HEK293 (cell line): ENCODE measurements around the gene SLC35F4.

Source experiments
- CTCF ChIA-PET: fragments of 350-600 bp; formaldehyde crosslinking; extraction: SDS; loops from one replicate; lab custom pipeline; 2021; ENCODE audit warnings: antibody characterized with exemption; lab: Yijun Ruan, JAX
- POLR2A ChIA-PET: fragments of 300-600 bp; formaldehyde crosslinking; extraction: SDS; loops from one replicate; lab custom pipeline; 2020; ENCODE audit warnings: antibody characterized with exemption, inconsistent platforms; lab: Yijun Ruan, JAX
- H3K27ac ChIP-seq: fragments of 200-500 bp; sonication (Bioruptor generic); 2 replicates; pipeline ENCODE4 v1.5.1; 2014; ENCODE audit warnings: low read depth, low read length, control low read depth, inconsistent platforms; ENCODE audit errors: extremely low read depth
- H3K36me3 ChIP-seq, 2 experiments: fragments of 200-500 bp in 1 of 2; sonication (Bioruptor generic) in 1 of 2; 1 replicate in 1 of 2; 2 replicates in 1 of 2; pipeline ENCODE4 v1.5.1; 2014 to 2017; ENCODE audit warnings: inconsistent platforms in 2 of 2, low read length in 2 of 2; ENCODE audit not compliant: control insufficient read depth in 2 of 2, insufficient read depth in 1 of 2
- H3K4me1 ChIP-seq: fragments of 200-500 bp; sonication (Bioruptor generic); 2 replicates; pipeline ENCODE4 v1.5.1; 2014; ENCODE audit warnings: mild to moderate bottlenecking, low read length, inconsistent platforms; ENCODE audit not compliant: control insufficient read depth, insufficient read depth
- H3K4me3 ChIP-seq: 2 replicates; pipeline ENCODE4 v1.5.1; 2011; ENCODE audit warnings: low read depth, mild to moderate bottlenecking, control low read depth, low read length, moderate library complexity
- H3K9me3 ChIP-seq: fragments of 200-500 bp; sonication (Bioruptor generic); 2 replicates; pipeline ENCODE4 v1.5.1; 2014; ENCODE audit warnings: low read depth, low read length, inconsistent platforms; ENCODE audit not compliant: control insufficient read depth, insufficient read depth
- CTCF ChIP-seq: fragments of 450-650 bp; formaldehyde crosslinking; IDR thresholded peaks from 2 replicates; pipeline ENCODE4 v1.5.1; 2016; ENCODE audit warnings: missing biosample characterization, missing genetic modification characterization
- GLI2 ChIP-seq: fragments of 450-650 bp; formaldehyde crosslinking; IDR thresholded peaks from 2 replicates; pipeline ENCODE4; 2017; ENCODE audit warnings: missing biosample characterization, missing genetic modification characterization, low read depth, borderline replicate concordance
- REST ChIP-seq: fragments of 450-650 bp; formaldehyde crosslinking; IDR thresholded peaks from 2 replicates; pipeline ENCODE4 v1.5.1; 2016; ENCODE audit warnings: missing biosample characterization, missing genetic modification characterization
- SP2 ChIP-seq: fragments of 450-650 bp; formaldehyde crosslinking; IDR thresholded peaks from 2 replicates; pipeline ENCODE4 v1.5.1; 2016; ENCODE audit warnings: missing biosample characterization, missing genetic modification characterization
- ZBTB10 ChIP-seq: fragments of 450-650 bp; formaldehyde crosslinking; IDR thresholded peaks from 2 replicates; pipeline ENCODE4 v1.5.1; 2016; ENCODE audit warnings: missing biosample characterization, missing genetic modification characterization
- ZBTB20 ChIP-seq: fragments of 450-650 bp; formaldehyde crosslinking; IDR thresholded peaks from 2 replicates; pipeline ENCODE4 v1.5.1; 2016; ENCODE audit warnings: missing biosample characterization, missing genetic modification characterization
- ZFP69B ChIP-seq: fragments of 450-650 bp; formaldehyde crosslinking; IDR thresholded peaks from 2 replicates; pipeline ENCODE4 v1.5.1; 2016; ENCODE audit warnings: missing biosample characterization, missing genetic modification characterization
- ZIC2 ChIP-seq: fragments of 450-650 bp; formaldehyde crosslinking; IDR thresholded peaks from 2 replicates; pipeline ENCODE4 v1.5.1; 2016; ENCODE audit warnings: missing biosample characterization, missing genetic modification characterization
- ZNF280D ChIP-seq: fragments of 450-650 bp; formaldehyde crosslinking; IDR thresholded peaks from 2 replicates; pipeline ENCODE4 v1.5.1; 2016; ENCODE audit warnings: missing biosample characterization, missing genetic modification characterization
- ZNF501 ChIP-seq: fragments of 450-650 bp; formaldehyde crosslinking; IDR thresholded peaks from 2 replicates; pipeline ENCODE4 v1.5.1; 2016; ENCODE audit warnings: missing biosample characterization, missing genetic modification characterization
- ZNF596 ChIP-seq: fragments of 450-650 bp; IDR thresholded peaks from 2 replicates; pipeline ENCODE4 v1.5.0; 2018; ENCODE audit warnings: missing biosample characterization, mild to moderate bottlenecking, missing genetic modification characterization, moderate library complexity
- ZNF664 ChIP-seq: fragments of 450-650 bp; formaldehyde crosslinking; IDR thresholded peaks from 2 replicates; pipeline ENCODE4 v1.5.1; 2016; ENCODE audit warnings: missing biosample characterization, missing genetic modification characterization
- ZNF677 ChIP-seq: fragments of 450-650 bp; IDR thresholded peaks from 2 replicates; pipeline ENCODE4 v1.5.0; 2018; ENCODE audit warnings: missing biosample characterization, mild to moderate bottlenecking, missing genetic modification characterization, moderate library complexity

Gene SLC35F4

GRCh38 chr14:57576498-57576897, 289.4 kb downstream of the SLC35F4 start:
- no peaks in the 10 kb centered on the region for H3K36me3 ChIP-seq
- H3K27ac ChIP-seq: no peak overlapping the region
- H3K4me1 ChIP-seq: no peaks in the 10 kb centered on the region
- H3K9me3 ChIP-seq: no peaks in the 10 kb centered on the region
- TF ChIP-seq ZBTB20 (tag by site-specific recombination) (no peak), SP2 (tag by site-specific recombination) (no peak), GLI2 (no peak), ZNF677 (tag by site-specific recombination) (no peak), REST (tag by site-specific recombination) (peak; percentile 87), ZNF596 (tag by site-specific recombination) (no peak), ZBTB10 (no peak), ZFP69B (tag by site-specific recombination) (no peak)
- TF ChIP-seq, all 188 proteins: peak for 1
- H3K4me3 ChIP-seq: no peak overlapping the region
- ChIA-PET POLR2A (no interaction called here), CTCF (no interaction called here)

- no peaks in the 10 kb centered on the region for H3K36me3 ChIP-seq
- TF ChIP-seq ZIC2 (tag by site-specific recombination) (peak; percentile 58), ZNF664 (tag by site-specific recombination) (no peak)
- TF ChIP-seq, all 188 proteins: peak for 1
- Histone ChIP-seq H3K4me3 (no peak overlapping the region), H3K4me1 (no peaks in the 10 kb centered on the region), H3K27ac (no peak overlapping the region), H3K9me3 (no peaks in the 10 kb centered on the region)
- CTCF ChIA-PET: no interaction called here
- POLR2A ChIA-PET: no interaction called here
These were observed 290.4 kb downstream of the SLC35F4 start for GRCh38 chr14:57575482-57575881.

- CTCF ChIA-PET: no interaction called here
- Histone ChIP-seq H3K36me3 (no peaks in the 10 kb centered on the region), H3K9me3 (no peaks in the 10 kb centered on the region), H3K4me1 (no peaks in the 10 kb centered on the region), H3K27ac (no peak overlapping the region), H3K4me3 (no peak overlapping the region)
- POLR2A ChIA-PET: no interaction called here
- TF ChIP-seq CTCF (tag by site-specific recombination) (0 out of 2 replicates have a peak, but pooled peaks have one; percentile 25), ZNF501 (no peak), ZNF280D (no peak)
These were observed 291.1 kb downstream of the SLC35F4 start for GRCh38 chr14:57574617-57575288.
